ENCODE data around the gene RFXANK. TPM values are rescaled to one million over a fixed set of nuclear protein-coding genes. Genes with fewer than 3 reads are reported as not detected.
A peak's percentile ranks its signal among the peaks of the same experiment; 100 is the strongest.

Gene RFXANK
- total and polyA plus RNA-seq, 9 of the 15 experiments (the other 6 are each of a cell fraction or from before 2014, with no cell fraction given), result 68.6 to 181 (median 150) TPM

DNA sequence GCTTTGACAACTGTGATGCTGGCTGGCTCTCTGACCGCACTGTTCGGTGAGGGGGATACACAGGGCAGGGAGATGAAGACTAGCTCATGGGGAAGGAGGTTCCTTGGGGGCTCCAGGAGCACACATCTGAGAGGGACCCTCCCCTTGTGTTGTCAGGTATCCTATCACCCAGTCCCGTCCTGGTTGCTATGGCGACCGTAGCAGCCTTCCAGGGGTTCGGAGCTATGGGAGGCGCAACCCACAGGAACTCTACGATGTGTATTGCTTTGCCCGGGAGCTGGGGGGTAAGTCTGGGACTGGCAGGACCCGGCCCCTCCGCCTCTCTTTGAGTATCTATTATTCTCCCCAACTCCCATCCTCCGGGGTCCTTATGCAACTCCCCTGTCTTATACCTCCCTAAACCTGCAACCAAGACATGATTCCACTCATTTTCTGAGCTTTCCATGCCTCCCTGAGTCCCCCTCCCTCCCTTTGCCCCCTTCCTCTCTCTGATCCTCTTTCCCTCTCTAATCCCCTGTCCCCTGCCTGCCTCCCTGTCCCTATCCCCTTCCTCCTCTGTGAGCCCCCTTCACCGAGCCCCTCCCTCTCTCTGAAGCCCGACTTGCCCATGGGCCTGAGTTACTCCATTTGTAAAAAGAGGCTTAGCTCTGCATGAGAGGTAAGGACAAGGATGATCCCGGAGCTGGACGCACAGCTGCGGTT is 32.2 kb downstream of the RFXANK start:
- peaks cover 4% of the 10 kb centered on the region; the same call in 1 of the 2 replicates for H4K20me1 ChIP-seq (replicated peaks; ENCODE audit: control insufficient read depth, insufficient read depth, low read length)
- no peaks in the 10 kb centered on the region for H3K9me1 ChIP-seq (ENCODE audit: control insufficient read depth, insufficient read depth, low read length)
- H3K27me3 ChIP-seq (ENCODE audit: control insufficient read depth in 2 of 2, insufficient read depth in 2 of 2, low read length in 2 of 2), result peaks cover 5 to 42% of the 10 kb centered on the region in 2 experiments; a peak in 3 of 5 replicates
- FAIRE-seq (no peak), ATAC-seq (no peak), DNase-seq (ENCODE audit: extremely low read depth in 1 of 4, low spot score in 3 of 4) (no peak)
- ChIA-PET CTCF (ENCODE audit: low intra/inter-chr PET ratio) (interaction anchor here (0.5 to 2.2 kb wide), 4 partner anchors 48 to 80 kb away, joined by 3 to 12 read pairs (median 5); no protein-coding TSS in a partner anchor), POLR2A (interaction anchor here (0.6 to 1.3 kb wide), 4 partner anchors 10 to 227 kb away, joined by 3 to 6 read pairs (median 3); no protein-coding TSS in a partner anchor)
- H3K4me1 ChIP-seq (replicated peaks in 1 of 2; ENCODE audit: control insufficient read depth in 2 of 2, insufficient read depth in 2 of 2, low read length in 2 of 2), result peaks cover 3 to 25% of the 10 kb centered on the region in 2 experiments; a peak in 4 of 5 replicates
- H2AFZ ChIP-seq (ENCODE audit: low read depth, low read length), result peak overlapping the region; percentile 90
- peak overlapping the region; percentile 37 for H3K4me3 ChIP-seq
- no peaks in the 10 kb centered on the region for H3K9me3 ChIP-seq (replicated peaks; ENCODE audit: control insufficient read depth, insufficient read depth, low read depth, low read length)
- in situ Hi-C loops (cut with MboI), result no loop called here
- TF ChIP-seq, protein P1, sequence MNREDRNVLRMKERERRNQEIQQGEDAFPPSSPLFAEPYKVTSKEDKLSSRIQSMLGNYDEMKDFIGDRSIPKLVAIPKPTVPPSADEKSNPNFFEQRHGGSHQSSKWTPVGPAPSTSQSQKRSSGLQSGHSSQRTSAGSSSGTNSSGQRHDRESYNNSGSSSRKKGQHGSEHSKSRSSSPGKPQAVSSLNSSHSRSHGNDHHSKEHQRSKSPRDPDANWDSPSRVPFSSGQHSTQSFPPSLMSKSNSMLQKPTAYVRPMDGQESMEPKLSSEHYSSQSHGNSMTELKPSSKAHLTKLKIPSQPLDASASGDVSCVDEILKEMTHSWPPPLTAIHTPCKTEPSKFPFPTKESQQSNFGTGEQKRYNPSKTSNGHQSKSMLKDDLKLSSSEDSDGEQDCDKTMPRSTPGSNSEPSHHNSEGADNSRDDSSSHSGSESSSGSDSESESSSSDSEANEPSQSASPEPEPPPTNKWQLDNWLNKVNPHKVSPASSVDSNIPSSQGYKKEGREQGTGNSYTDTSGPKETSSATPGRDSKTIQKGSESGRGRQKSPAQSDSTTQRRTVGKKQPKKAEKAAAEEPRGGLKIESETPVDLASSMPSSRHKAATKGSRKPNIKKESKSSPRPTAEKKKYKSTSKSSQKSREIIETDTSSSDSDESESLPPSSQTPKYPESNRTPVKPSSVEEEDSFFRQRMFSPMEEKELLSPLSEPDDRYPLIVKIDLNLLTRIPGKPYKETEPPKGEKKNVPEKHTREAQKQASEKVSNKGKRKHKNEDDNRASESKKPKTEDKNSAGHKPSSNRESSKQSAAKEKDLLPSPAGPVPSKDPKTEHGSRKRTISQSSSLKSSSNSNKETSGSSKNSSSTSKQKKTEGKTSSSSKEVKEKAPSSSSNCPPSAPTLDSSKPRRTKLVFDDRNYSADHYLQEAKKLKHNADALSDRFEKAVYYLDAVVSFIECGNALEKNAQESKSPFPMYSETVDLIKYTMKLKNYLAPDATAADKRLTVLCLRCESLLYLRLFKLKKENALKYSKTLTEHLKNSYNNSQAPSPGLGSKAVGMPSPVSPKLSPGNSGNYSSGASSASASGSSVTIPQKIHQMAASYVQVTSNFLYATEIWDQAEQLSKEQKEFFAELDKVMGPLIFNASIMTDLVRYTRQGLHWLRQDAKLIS (CRISPR knock-in tag; IDR thresholded peaks at IDR 0.05), result no peak
- TF ChIP-seq ELF4 (CRISPR knock-in tag; IDR thresholded peaks at IDR 0.05) (0 out of 2 replicates have a peak, but pooled peaks have one; percentile 43), DNMT1 (IDR thresholded peaks at IDR 0.05) (no peak), ETS2 (tag; IDR thresholded peaks at IDR 0.05; ENCODE audit: borderline replicate concordance, poor library complexity, severe bottlenecking) (no peak), RFX1 (IDR thresholded peaks at IDR 0.05) (peak; percentile 85), CTBP1 (IDR thresholded peaks at IDR 0.05; ENCODE audit: borderline replicate concordance) (no peak), OTX1 (CRISPR knock-in tag; IDR thresholded peaks at IDR 0.05) (peak; percentile 13; the same call in 1 of the 2 replicates)
- TF ChIP-seq, protein P2, sequence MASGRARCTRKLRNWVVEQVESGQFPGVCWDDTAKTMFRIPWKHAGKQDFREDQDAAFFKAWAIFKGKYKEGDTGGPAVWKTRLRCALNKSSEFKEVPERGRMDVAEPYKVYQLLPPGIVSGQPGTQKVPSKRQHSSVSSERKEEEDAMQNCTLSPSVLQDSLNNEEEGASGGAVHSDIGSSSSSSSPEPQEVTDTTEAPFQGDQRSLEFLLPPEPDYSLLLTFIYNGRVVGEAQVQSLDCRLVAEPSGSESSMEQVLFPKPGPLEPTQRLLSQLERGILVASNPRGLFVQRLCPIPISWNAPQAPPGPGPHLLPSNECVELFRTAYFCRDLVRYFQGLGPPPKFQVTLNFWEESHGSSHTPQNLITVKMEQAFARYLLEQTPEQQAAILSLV (tag; IDR thresholded peaks at IDR 0.05), result peak; percentile 38; the same call in 1 of the 2 replicates
- TF ChIP-seq, protein P3, sequence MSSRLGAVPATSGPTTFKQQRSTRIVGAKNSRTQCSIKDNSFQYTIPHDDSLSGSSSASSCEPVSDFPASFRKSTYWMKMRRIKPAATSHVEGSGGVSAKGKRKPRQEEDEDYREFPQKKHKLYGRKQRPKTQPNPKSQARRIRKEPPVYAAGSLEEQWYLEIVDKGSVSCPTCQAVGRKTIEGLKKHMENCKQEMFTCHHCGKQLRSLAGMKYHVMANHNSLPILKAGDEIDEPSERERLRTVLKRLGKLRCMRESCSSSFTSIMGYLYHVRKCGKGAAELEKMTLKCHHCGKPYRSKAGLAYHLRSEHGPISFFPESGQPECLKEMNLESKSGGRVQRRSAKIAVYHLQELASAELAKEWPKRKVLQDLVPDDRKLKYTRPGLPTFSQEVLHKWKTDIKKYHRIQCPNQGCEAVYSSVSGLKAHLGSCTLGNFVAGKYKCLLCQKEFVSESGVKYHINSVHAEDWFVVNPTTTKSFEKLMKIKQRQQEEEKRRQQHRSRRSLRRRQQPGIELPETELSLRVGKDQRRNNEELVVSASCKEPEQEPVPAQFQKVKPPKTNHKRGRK (tag; IDR thresholded peaks at IDR 0.05), result peak; percentile 72
- H3K9ac ChIP-seq (ENCODE audit: insufficient read depth in 1 of 2, low read depth in 2 of 2, low read length in 2 of 2), result peak overlapping the region; percentile 26 to 94; a peak in 3 of 4 replicates
- H3K27ac ChIP-seq (ENCODE audit: extremely low read depth, low read depth, low read length), result no peak overlapping the region
- no TSS peak for BruUV-seq (replicated peaks)
- H3K4me2 ChIP-seq (ENCODE audit: insufficient read depth, low read length), result peak overlapping the region; percentile 53
- no peaks in the 10 kb centered on the region for H3K79me2 ChIP-seq (ENCODE audit: control insufficient read depth, insufficient read depth, low read length)
- no peaks in the 10 kb centered on the region for H3K36me3 ChIP-seq (ENCODE audit: control insufficient read depth, insufficient read depth, low read length)
- intact Hi-C loops (cut with micrococcal nuclease), result no loop called here
- WGBS (ENCODE audit: insufficient coverage, low coverage, missing lambda C conversion rate), result 49% methylated on average over 16 of the region's 17 CpGs

All from K562 (cell line).